ENCODE measurements around the gene HDAC9. TPM values are rescaled to one million over a fixed set of nuclear protein-coding genes. Genes with fewer than 3 reads are reported as not detected.

Gene HDAC9
- total RNA-seq, 1 experiment from 2014 or later, result 7.7 TPM

GRCh38 chr7:18844735-18845134, 349.2 kb downstream of the HDAC9 start:
- no peaks in the 10 kb centered on the region for H3K27me3 ChIP-seq (ENCODE audit: insufficient read depth, low read length)
- no peak overlapping the region for H4K5ac ChIP-seq (ENCODE audit: insufficient read length, low read depth, low read length)
- no peak overlapping the region for H3K23ac ChIP-seq (ENCODE audit: insufficient read length, low read depth, low read length)
- H3K27ac Mint-ChIP-seq, result no peak overlapping the region
- H3K18ac ChIP-seq (ENCODE audit: insufficient read length, low read depth, low read length), result no peak overlapping the region
- no peaks in the 10 kb centered on the region for H3K79me2 ChIP-seq (ENCODE audit: insufficient read depth, low read length)
- DNase-seq, result no peak
- H3K36me3 Mint-ChIP-seq (ENCODE audit: insufficient read depth in 1 of 3, low read depth in 3 of 3), result no peaks in the 10 kb centered on the region
- H2BK12ac ChIP-seq (ENCODE audit: insufficient read length, low read depth, low read length), result no peak overlapping the region
- H3K4me2 ChIP-seq (ENCODE audit: insufficient read depth, insufficient read length, low read length), result no peak overlapping the region
- H2AK5ac ChIP-seq (ENCODE audit: insufficient read length, low read length), result no peak overlapping the region
- H3T11ph ChIP-seq (ENCODE audit: low read length), result no peak overlapping the region
- WGBS (ENCODE audit: extremely low coverage, insufficient read length, low lambda C conversion rate), result no CpG with 5 or more reads among the region's 5 CpGs
- H2AFZ ChIP-seq (ENCODE audit: low read length), result no peak overlapping the region
- no peak overlapping the region for H4K91ac ChIP-seq (ENCODE audit: insufficient read length, low read depth, low read length)
- H2BK120ac ChIP-seq (ENCODE audit: low read depth, low read length, poor library complexity, severe bottlenecking), result no peak overlapping the region
- H3K9ac ChIP-seq (ENCODE audit: extremely low read depth, insufficient read length, low read length), result no peak overlapping the region
- no peaks in the 10 kb centered on the region for H3K79me1 ChIP-seq (ENCODE audit: insufficient read depth, low read depth, low read length, poor library complexity, severe bottlenecking)
- no peaks in the 10 kb centered on the region for H4K20me1 ChIP-seq (ENCODE audit: control insufficient read depth, insufficient read depth, insufficient read length)
- no peaks in the 10 kb centered on the region for H3K27me3 Mint-ChIP-seq (ENCODE audit: low read depth)
- no peak overlapping the region for H3K4me3 Mint-ChIP-seq
- H3K27ac ChIP-seq (ENCODE audit: insufficient read length, low read depth, low read length), result no peak overlapping the region
- H2BK20ac ChIP-seq (ENCODE audit: low read depth, low read length, poor library complexity, severe bottlenecking), result no peak overlapping the region
- no peaks in the 10 kb centered on the region for H3K9me3 ChIP-seq (ENCODE audit: control insufficient read depth, low read depth, low read length)
- H3K14ac ChIP-seq (ENCODE audit: insufficient read depth, low read length), result no peak overlapping the region
- H3K4ac ChIP-seq (ENCODE audit: low read depth, low read length), result no peak overlapping the region
- no peaks in the 10 kb centered on the region for H3K9me3 Mint-ChIP-seq
- H2BK15ac ChIP-seq (ENCODE audit: low read depth, low read length), result no peak overlapping the region
- H2BK5ac ChIP-seq (ENCODE audit: insufficient read length, low read length), result no peak overlapping the region
- no peak for TF ChIP-seq CTCF (conservative IDR thresholded peaks at IDR 0.05)
- H4K8ac ChIP-seq (replicated peaks; ENCODE audit: insufficient read length, low read depth, low read length), result no peak overlapping the region
- peaks cover 4 to 8% of the 10 kb centered on the region in 2 experiments; a peak in 2 of 4 replicates for H3K4me1 Mint-ChIP-seq
- no peaks in the 10 kb centered on the region for H3K23me2 ChIP-seq (ENCODE audit: insufficient read length, low read depth, low read length, poor library complexity, severe bottlenecking)
- no peaks in the 10 kb centered on the region for H3K4me1 ChIP-seq (ENCODE audit: insufficient read depth, low read length)
- no peak overlapping the region for H3K56ac ChIP-seq (ENCODE audit: insufficient read length, low read depth, low read length)

Measured in H9 (cell line).